Bone marrow (tissue), 2 donors: Measurements from ENCODE around the gene RGN.
A peak's percentile ranks its signal among the peaks of the same experiment; 100 is the strongest.
"Not testable (repeated sequence)": the region's sequence is repeated elsewhere in the genome, so short reads cannot be mapped to it uniquely, and the experiment has no call there.

ENCODE experiments used
- DNase-seq, 2 donors: peaks; one replicate each; lab custom pipeline; 2025; lab: John Stamatoyannopoulos, UW

Gene RGN

DNA sequence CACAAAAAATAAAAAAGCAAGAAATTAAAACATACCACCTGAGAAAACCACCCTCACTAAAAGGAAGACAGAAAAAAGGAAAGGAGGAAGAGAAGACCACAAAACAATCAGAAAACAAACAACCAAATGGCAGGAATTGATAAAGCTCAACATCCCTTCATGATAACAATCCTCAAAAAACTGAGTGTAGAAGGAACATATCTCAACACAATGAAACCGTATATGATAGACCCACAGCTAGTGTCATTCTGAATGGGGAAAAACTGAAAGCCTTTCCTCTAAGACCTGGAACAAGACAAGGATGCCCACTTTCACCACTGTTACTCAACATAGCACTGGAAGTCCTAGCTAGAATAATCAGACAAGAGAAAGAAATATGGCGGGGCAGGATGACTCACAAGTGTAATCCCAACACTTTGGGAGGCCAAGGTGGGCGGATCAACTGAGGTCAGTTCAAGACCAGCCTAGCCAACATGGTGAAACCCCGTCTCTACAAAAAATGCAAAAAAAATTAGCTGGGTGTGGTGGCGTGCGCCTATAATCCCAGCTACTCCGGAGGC, 38.4 kb downstream of the RGN start:
- not testable (repeated sequence) for DNase-seq

DNA sequence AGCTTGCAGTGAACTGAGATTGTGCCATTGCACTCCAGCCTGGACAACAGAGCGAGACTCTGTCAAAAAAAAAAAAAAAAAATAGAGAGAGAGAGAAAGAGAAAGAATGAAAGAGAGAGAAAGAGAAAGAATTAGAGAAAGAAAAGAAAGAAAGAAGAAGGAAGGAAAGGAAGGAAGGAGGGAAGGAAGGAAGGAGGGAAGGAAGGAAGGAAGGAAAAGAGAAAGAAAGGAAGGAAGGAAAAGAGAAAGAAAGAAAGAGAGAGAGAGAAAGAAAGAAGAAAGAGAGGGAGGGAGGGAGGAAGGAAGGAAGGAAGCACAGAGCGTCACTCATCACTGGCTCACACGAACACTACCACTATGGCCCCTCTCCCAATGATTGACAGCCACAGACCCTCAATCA, 46.2 kb downstream of the RGN start:
- not testable (repeated sequence) for DNase-seq

DNA sequence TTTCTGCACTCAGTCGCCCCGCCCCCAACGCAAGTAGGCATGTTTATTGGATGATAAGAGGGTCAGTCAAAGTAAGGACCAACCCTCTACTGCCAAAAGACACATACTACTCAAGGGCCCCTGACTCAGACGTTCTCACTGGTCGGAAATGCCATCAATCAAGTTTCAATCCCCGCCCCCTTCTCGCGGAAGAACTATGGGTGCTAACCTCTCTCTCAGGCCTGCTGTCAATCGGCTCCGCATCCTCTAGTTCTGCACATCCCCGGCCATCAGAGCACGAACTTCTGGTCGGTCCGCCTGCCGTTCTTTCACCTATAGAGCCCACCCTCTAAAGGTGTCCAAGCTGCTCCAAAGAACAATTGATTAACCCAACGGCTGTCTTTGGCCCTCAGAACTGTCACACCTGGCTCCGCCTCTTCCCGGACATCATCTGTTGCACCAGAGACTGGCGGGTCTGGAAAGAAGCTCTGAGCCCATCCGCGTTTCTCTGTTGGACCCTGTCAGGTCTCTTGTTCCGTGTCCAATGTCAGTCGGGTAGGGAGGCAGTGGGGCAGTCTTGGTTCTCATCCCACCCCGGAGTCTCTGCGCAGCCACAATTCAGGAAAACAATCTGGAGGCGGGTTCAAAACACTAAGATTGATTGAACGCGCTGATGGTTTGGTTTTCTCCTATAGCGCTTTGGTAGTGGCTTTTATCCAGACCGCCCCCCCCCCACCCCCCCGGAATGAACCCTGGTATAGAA, 51.1 kb downstream of the RGN start:
- peak; percentile 57 to 89 for DNase-seq

DNA sequence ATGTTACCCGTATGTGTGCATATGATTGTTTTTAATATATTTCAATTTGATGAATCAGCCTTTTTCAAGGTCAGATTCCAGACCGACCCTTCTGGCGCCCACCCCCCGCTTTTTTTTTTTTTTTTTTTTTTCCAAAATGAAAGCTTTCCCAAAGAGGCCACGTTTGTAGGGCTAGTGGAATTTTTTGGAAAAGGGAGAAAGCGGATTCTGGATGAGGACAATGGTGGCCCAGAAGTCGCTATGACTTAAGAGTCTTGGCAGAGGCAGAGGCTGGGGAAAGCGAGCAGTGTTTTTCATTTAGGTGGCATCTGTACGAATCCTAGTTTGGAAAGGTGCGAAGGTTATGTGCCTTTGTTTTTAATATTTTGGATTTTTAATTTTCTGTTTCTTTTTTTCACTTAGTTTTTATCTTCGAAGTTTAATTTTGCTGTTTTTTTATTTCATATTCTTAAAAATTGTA, 51.7 kb downstream of the RGN start:
- no peak for DNase-seq

DNA sequence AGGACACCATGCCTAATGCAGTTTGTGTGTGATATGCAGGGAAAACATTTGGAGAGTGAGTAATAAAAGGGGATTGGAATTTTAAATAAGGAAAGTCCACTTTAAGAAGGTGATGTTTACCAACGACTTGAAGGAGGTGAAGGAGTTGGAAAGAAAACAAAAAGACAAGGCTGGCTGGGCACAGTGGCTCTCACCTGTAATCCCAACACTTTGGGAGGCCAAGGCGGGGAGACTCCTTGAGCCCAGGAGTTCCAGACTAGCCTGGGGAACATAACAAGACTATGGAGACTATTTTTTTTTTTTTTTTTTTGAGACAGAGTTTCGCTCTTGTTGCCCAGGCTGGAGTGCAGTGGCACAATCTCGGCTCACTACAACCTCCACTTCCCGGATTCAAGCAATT, 55.2 kb downstream of the RGN start:
- no peak for DNase-seq

DNA sequence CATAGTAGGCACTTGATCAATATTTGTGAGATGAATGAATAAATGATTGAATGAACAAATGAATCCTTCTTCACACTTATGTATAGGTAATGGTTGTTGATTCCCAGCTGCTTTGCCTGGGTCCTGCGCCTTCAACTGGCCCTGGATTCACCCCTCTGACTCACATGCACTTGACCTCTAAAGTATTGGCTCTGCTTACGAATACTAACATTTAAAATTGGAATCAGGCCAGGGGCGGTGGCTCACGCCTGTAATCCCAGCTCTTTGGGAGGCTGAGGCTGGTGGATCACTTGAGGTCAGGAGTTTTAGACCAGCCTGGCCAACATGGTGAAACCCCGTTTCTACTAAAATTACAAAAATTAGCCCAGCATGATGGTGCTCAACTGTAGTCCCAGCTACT, 57.4 kb downstream of the RGN start:
- not testable (repeated sequence) for DNase-seq

DNA sequence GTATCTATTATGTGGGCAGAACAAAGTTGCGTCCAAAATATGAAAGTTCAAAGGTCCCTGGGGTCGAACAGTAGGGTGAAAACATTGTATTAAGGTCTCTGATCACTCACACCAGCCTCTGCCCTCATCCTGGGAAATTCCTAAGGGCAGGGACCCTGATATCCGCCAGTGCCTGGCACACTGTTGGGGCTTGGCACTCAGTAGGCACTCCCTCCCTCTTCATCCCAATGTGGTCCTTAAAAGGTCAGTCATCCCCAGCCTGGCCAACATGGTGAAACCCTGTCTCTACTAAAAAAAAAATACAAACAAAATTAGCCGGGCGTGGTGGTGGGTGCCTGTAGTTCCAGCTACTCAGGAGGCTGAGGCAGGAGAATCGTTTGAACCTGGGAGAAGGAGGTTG, 59.9 kb downstream of the RGN start:
- no peak for DNase-seq
